Body of pancreas (tissue), 4 donors: ENCODE results near the gene POU1F1. TPM values are rescaled to one million over a fixed set of nuclear protein-coding genes. Genes with fewer than 3 reads are reported as not detected.

Source experiments
- ATAC-seq: fragments of 150-250 bp; one replicate; pipeline ENCODE4 v1.9.1; 2016
- DNase-seq, 4 donors: peaks; one replicate each; pipeline ENCODE4 v3.0.0-alpha.2; 2019
- H3K27ac ChIP-seq, 4 donors: fragments of 200-600 bp; sonication (generic); 1 replicate in 3 of 4; 2 replicates in 1 of 4; pipeline versions ENCODE4 v1.5.1 to v1.6.1; 2016 to 2019; ENCODE audit warnings: mild to moderate bottlenecking in 1 of 4, mixed read lengths in 1 of 4, moderate library complexity in 1 of 4
- H3K27me3 ChIP-seq, 2 donors: fragments of 200-600 bp; sonication (generic); one replicate each; pipeline ENCODE4 v1.6.0; 2016; ENCODE audit warnings: mild to moderate bottlenecking in 1 of 2
- H3K36me3 ChIP-seq, 2 donors: fragments of 200-600 bp; sonication (generic); replicated peaks in 1 of 2; 2 replicates each; pipeline ENCODE4 v1.5.1; 2016; ENCODE audit warnings: low read depth in 2 of 2; ENCODE audit not compliant: insufficient read depth in 1 of 2
- H3K4me1 ChIP-seq: fragments of 200-600 bp; sonication (generic); one replicate; pipeline ENCODE4 v1.6.0; 2016
- H3K4me3 ChIP-seq, 2 donors: fragments of 200-600 bp; sonication (generic); 1 replicate in 1 of 2; 2 replicates in 1 of 2; pipeline ENCODE4 v1.5.1; 2016 to 2019
- H3K9me3 ChIP-seq, 3 donors: fragments of 200-600 bp; sonication (generic); 1 replicate in 2 of 3; 2 replicates in 1 of 3; pipeline ENCODE4 v1.5.1; 2016
- CTCF ChIP-seq, 7 experiments: fragments of 450-650 bp in 4 of 7; fragments of 200-600 bp in 3 of 7; sonication (generic) in 3 of 7; IDR thresholded peaks; one replicate each; pipeline ENCODE4 v1.5.1; 2016 to 2019; ENCODE audit warnings: antibody characterized with exemption in 7 of 7
- POLR2A ChIP-seq, 3 donors: fragments of 450-650 bp; IDR thresholded peaks; one replicate each; pipeline ENCODE4 v1.6.1; 2016; ENCODE audit warnings: antibody characterized with exemption in 3 of 3, mild to moderate bottlenecking in 2 of 3
- WGBS, 2 donors: methylation state at CpG; one replicate each; pipeline ENCODE4 v1.1.5; 2017; 5-methylcytosine and 5-hydroxymethylcytosine counted together
- intact Hi-C: fragments of 100-400 bp; cut with DNase I; formaldehyde crosslinking; loops from one replicate; pipeline ENCODE4 v1.15.1; 2023
- microRNA-seq, 2 donors: library from miRNA; unstranded; fragments of <30 nt; microRNA quantifications; one replicate each; pipeline ENCODE4, GENCODE V29; 2016; ENCODE audit warnings: borderline number of aligned reads in 2 of 2, borderline replicate concordance in 2 of 2
- small RNA-seq: library from RNA; depleted of rRNA; stranded (forward); fragments of <200 nt; gene quantifications from one replicate; pipeline ENCODE3, GENCODE V24; 2016
- total RNA-seq, 2 donors: library from RNA; depleted of rRNA; stranded (reverse); fragments of >200 nt; gene quantifications; one replicate each; pipeline ENCODE4 v1.1.0, GENCODE V29; 2016

Gene POU1F1
- total RNA-seq, 2 donors from 2014 or later: not detected

- Histone ChIP-seq H3K27ac (no peak overlapping the region), H3K27me3 (no peaks in the 10 kb centered on the region), H3K9me3 (no peaks in the 10 kb centered on the region), H3K36me3 (no peaks in the 10 kb centered on the region), H3K4me3 (no peak overlapping the region), H3K4me1 (no peaks in the 10 kb centered on the region)
- no peak for TF ChIP-seq CTCF (IDR thresholded peaks at IDR 0.05)
- no peak for TF ChIP-seq POLR2A (IDR thresholded peaks at IDR 0.05)
- no peak for DNase-seq
- intact Hi-C loops: no loop called here
- WGBS, 2 donors: 77 to 100% methylated on average over 1 of the region's 1 CpG
- ATAC-seq: no peak
Observed at GRCh38 chr3:87218560-87218959, 57.8 kb downstream of the POU1F1 start.

Small RNA genes within 50 kb of the gene (microRNA-seq; reads per million reads assigned to microRNA genes)
- gene MIR4795: 0 reads per million in 2 donors

Small RNA genes within 50 kb of the gene (small RNA-seq; reads per million reads assigned to genes)
- gene MIR4795: not detected

Other genes starting within 250 kb of the POU1F1 start
- 10 to 100 TPM; 22.1 to 33.3 TPM for gene CHMP2B, start 49.3 kb downstream of the POU1F1 start, total RNA-seq